Measurements from ENCODE around the gene LCORL. TPM values are rescaled to one million over a fixed set of nuclear protein-coding genes. Genes with fewer than 3 reads are reported as not detected.

LCORL gene
- total RNA-seq, 1 donor, result 15.9 TPM

GRCh38 chr4:18020671-18021469, 685 bp downstream of the LCORL start:
- Histone ChIP-seq H2AFZ (ENCODE audit: low read length) (peak overlapping the region; percentile 95), H3K4me1 (ENCODE audit: insufficient read depth, low read length) (peaks cover 6% of the 10 kb centered on the region), H3K9me3 (ENCODE audit: low read depth, low read length) (no peaks in the 10 kb centered on the region), H3K79me2 (ENCODE audit: insufficient read depth, low read length) (peaks cover 49% of the 10 kb centered on the region), H3K36me3 (ENCODE audit: insufficient read depth, low read length) (no peaks in the 10 kb centered on the region), H3K4me2 (ENCODE audit: insufficient read depth, low read length) (peak overlapping the region; percentile 94), H3K27ac (ENCODE audit: low read depth, low read length) (peak overlapping the region; percentile 61), H4K20me1 (ENCODE audit: insufficient read depth, low read length) (peaks cover 4% of the 10 kb centered on the region), H3K4me3 (ENCODE audit: insufficient read depth, low read length) (peak overlapping the region; percentile 87), H3K27me3 (ENCODE audit: insufficient read depth, low read length) (peaks cover 5% of the 10 kb centered on the region)
- peak; percentile 93 for DNase-seq (ENCODE audit: insufficient read length, low spot score, missing footprints)
- no peak for TF ChIP-seq CTCF (IDR thresholded peaks at IDR 0.05; ENCODE audit: extremely low read depth, low read depth, low read length)

GRCh38 chr4:18020145-18020670, 1.3 kb downstream of the LCORL start:
- H3K27ac ChIP-seq (ENCODE audit: low read depth, low read length), result peak overlapping the region; percentile 61
- peak overlapping the region; percentile 94 for H3K4me2 ChIP-seq (ENCODE audit: insufficient read depth, low read length)
- H3K36me3 ChIP-seq (ENCODE audit: insufficient read depth, low read length), result no peaks in the 10 kb centered on the region
- DNase-seq (ENCODE audit: insufficient read length, low spot score, missing footprints), result peak; percentile 49
- H2AFZ ChIP-seq (ENCODE audit: low read length), result peak overlapping the region; percentile 95
- no peak for TF ChIP-seq CTCF (IDR thresholded peaks at IDR 0.05; ENCODE audit: extremely low read depth, low read depth, low read length)
- no peaks in the 10 kb centered on the region for H3K9me3 ChIP-seq (ENCODE audit: low read depth, low read length)
- peaks cover 4% of the 10 kb centered on the region for H4K20me1 ChIP-seq (ENCODE audit: insufficient read depth, low read length)
- H3K4me1 ChIP-seq (ENCODE audit: insufficient read depth, low read length), result peaks cover 6% of the 10 kb centered on the region
- H3K79me2 ChIP-seq (ENCODE audit: insufficient read depth, low read length), result peaks cover 55% of the 10 kb centered on the region
- peak overlapping the region; percentile 87 for H3K4me3 ChIP-seq (ENCODE audit: insufficient read depth, low read length)
- H3K27me3 ChIP-seq (ENCODE audit: insufficient read depth, low read length), result peaks cover 5% of the 10 kb centered on the region

GRCh38 chr4:18014269-18014668, 7.3 kb downstream of the LCORL start:
- Histone ChIP-seq H3K4me2 (ENCODE audit: insufficient read depth, low read length) (no peak overlapping the region), H3K36me3 (ENCODE audit: insufficient read depth, low read length) (no peaks in the 10 kb centered on the region), H3K9me3 (ENCODE audit: low read depth, low read length) (no peaks in the 10 kb centered on the region), H3K79me2 (ENCODE audit: insufficient read depth, low read length) (peaks cover 94% of the 10 kb centered on the region), H4K20me1 (ENCODE audit: insufficient read depth, low read length) (peaks cover 6% of the 10 kb centered on the region), H3K27me3 (ENCODE audit: insufficient read depth, low read length) (no peaks in the 10 kb centered on the region), H3K27ac (ENCODE audit: low read depth, low read length) (no peak overlapping the region), H2AFZ (ENCODE audit: low read length) (no peak overlapping the region), H3K4me3 (ENCODE audit: insufficient read depth, low read length) (no peak overlapping the region), H3K4me1 (ENCODE audit: insufficient read depth, low read length) (peaks cover 10% of the 10 kb centered on the region)
- no peak for TF ChIP-seq CTCF (IDR thresholded peaks at IDR 0.05; ENCODE audit: extremely low read depth, low read depth, low read length)
- no peak for DNase-seq (ENCODE audit: insufficient read length, low spot score, missing footprints)

- Histone ChIP-seq H3K27ac (ENCODE audit: low read depth, low read length) (no peak overlapping the region), H3K79me2 (ENCODE audit: insufficient read depth, low read length) (peaks cover 94% of the 10 kb centered on the region), H3K9me3 (ENCODE audit: low read depth, low read length) (no peaks in the 10 kb centered on the region), H3K4me2 (ENCODE audit: insufficient read depth, low read length) (no peak overlapping the region), H3K36me3 (ENCODE audit: insufficient read depth, low read length) (no peaks in the 10 kb centered on the region), H4K20me1 (ENCODE audit: insufficient read depth, low read length) (peaks cover 6% of the 10 kb centered on the region), H3K27me3 (ENCODE audit: insufficient read depth, low read length) (no peaks in the 10 kb centered on the region), H3K4me3 (ENCODE audit: insufficient read depth, low read length) (no peak overlapping the region), H3K4me1 (ENCODE audit: insufficient read depth, low read length) (peaks cover 10% of the 10 kb centered on the region), H2AFZ (ENCODE audit: low read length) (no peak overlapping the region)
- TF ChIP-seq CTCF (IDR thresholded peaks at IDR 0.05; ENCODE audit: extremely low read depth, low read depth, low read length), result no peak
- no peak for DNase-seq (ENCODE audit: insufficient read length, low spot score, missing footprints)
These were observed 8.6 kb downstream of the LCORL start for GRCh38 chr4:18012807-18013462.
